Measurements from ENCODE around the gene ADISSP. TPM values are rescaled to one million over a fixed set of nuclear protein-coding genes. Genes with fewer than 3 reads are reported as not detected.

Gene ADISSP
- total and polyA plus RNA-seq, 9 of the 15 experiments (the other 6 are each of a cell fraction or from before 2014, with no cell fraction given): 1.4 to 70.6 (median 23.4) TPM

DNA sequence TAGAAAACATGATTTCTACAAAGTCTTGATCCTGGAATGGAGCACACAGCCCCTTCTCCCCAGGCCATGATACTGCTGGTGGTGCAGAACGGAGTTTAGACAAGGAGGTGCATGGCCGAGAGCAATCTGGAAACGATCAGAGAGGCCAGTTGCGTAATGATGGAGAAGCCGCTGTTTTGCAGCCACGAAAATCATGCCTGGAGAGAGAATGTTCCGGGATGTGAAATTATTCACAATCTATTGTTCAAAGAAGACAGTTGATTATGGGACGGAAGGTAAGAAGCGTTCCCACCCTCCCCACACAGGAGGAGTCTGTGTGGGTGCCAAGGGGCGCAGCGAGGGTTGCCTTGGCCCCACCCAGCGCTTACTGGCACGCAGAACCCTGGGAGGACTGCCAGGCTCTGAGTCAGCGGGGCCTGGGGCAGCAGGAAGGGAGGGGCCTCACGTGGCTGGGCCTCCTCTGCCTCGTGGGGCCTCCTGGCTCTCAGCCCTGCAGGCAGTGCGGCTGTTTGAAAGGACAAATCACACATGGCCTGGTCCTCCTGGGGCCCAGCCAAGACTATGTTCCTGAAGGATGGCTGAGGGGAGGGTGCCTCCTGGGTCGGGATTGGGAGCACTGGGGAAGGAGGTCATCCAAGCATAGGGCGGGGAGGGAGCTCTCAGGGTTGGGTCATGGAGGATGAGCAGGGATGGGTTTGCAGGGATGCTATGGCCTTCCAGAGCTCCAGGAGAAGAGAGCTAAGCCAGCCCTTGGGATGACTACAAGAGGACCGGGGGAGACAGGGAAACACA lies 44.1 kb upstream of the ADISSP start (continued):
- TF ChIP-seq, protein P1, sequence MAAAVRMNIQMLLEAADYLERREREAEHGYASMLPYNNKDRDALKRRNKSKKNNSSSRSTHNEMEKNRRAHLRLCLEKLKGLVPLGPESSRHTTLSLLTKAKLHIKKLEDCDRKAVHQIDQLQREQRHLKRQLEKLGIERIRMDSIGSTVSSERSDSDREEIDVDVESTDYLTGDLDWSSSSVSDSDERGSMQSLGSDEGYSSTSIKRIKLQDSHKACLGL (CRISPR knock-in tag; IDR thresholded peaks at IDR 0.05; ENCODE audit: borderline replicate concordance, poor library complexity, severe bottlenecking): no peak
- TF ChIP-seq LEF1 (IDR thresholded peaks at IDR 0.05): no peak
- TF ChIP-seq CBX1 (IDR thresholded peaks at IDR 0.05; ENCODE audit: low read depth): no peak
- TF ChIP-seq, protein P2, sequence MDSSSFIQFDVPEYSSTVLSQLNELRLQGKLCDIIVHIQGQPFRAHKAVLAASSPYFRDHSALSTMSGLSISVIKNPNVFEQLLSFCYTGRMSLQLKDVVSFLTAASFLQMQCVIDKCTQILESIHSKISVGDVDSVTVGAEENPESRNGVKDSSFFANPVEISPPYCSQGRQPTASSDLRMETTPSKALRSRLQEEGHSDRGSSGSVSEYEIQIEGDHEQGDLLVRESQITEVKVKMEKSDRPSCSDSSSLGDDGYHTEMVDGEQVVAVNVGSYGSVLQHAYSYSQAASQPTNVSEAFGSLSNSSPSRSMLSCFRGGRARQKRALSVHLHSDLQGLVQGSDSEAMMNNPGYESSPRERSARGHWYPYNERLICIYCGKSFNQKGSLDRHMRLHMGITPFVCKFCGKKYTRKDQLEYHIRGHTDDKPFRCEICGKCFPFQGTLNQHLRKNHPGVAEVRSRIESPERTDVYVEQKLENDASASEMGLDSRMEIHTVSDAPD (CRISPR knock-in tag; IDR thresholded peaks at IDR 0.05): no peak
- TF ChIP-seq, protein P3, sequence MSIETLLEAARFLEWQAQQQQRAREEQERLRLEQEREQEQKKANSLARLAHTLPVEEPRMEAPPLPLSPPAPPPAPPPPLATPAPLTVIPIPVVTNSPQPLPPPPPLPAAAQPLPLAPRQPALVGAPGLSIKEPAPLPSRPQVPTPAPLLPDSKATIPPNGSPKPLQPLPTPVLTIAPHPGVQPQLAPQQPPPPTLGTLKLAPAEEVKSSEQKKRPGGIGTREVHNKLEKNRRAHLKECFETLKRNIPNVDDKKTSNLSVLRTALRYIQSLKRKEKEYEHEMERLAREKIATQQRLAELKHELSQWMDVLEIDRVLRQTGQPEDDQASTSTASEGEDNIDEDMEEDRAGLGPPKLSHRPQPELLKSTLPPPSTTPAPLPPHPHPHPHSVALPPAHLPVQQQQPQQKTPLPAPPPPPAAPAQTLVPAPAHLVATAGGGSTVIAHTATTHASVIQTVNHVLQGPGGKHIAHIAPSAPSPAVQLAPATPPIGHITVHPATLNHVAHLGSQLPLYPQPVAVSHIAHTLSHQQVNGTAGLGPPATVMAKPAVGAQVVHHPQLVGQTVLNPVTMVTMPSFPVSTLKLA (conservative IDR thresholded peaks at IDR 0.05): peak; percentile 40 to 59; a peak in 1 of 4 replicates
- TF ChIP-seq CREB1 (IDR thresholded peaks at IDR 0.05): no peak
- TF ChIP-seq CREB1 (CRISPR knock-in tag; IDR thresholded peaks at IDR 0.05): 0 out of 2 replicates have a peak, but pooled peaks have one; percentile 18
- TF ChIP-seq NFXL1 (CRISPR knock-in tag; IDR thresholded peaks at IDR 0.05): no peak
- no peak for TF ChIP-seq NCOA2 (IDR thresholded peaks at IDR 0.05; ENCODE audit: partially characterized antibody in 2 of 2)
- no peak for TF ChIP-seq SMARCE1 (IDR thresholded peaks at IDR 0.05)
- TF ChIP-seq ZBTB7A (IDR thresholded peaks at IDR 0.05; ENCODE audit: borderline replicate concordance, control insufficient read depth, low read depth, low read length): no peak
- no peak for TF ChIP-seq FOXJ2 (tag; IDR thresholded peaks at IDR 0.05)
- TF ChIP-seq, protein P4, sequence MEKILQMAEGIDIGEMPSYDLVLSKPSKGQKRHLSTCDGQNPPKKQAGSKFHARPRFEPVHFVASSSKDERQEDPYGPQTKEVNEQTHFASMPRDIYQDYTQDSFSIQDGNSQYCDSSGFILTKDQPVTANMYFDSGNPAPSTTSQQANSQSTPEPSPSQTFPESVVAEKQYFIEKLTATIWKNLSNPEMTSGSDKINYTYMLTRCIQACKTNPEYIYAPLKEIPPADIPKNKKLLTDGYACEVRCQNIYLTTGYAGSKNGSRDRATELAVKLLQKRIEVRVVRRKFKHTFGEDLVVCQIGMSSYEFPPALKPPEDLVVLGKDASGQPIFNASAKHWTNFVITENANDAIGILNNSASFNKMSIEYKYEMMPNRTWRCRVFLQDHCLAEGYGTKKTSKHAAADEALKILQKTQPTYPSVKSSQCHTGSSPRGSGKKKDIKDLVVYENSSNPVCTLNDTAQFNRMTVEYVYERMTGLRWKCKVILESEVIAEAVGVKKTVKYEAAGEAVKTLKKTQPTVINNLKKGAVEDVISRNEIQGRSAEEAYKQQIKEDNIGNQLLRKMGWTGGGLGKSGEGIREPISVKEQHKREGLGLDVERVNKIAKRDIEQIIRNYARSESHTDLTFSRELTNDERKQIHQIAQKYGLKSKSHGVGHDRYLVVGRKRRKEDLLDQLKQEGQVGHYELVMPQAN (IDR thresholded peaks at IDR 0.05; ENCODE audit: borderline replicate concordance): no peak
- TF ChIP-seq HDAC8 (tag; IDR thresholded peaks at IDR 0.05): no peak
- TF ChIP-seq TCF7L2 (IDR thresholded peaks at IDR 0.05; ENCODE audit: low read depth, low read length): no peak
- TF ChIP-seq, protein P5, sequence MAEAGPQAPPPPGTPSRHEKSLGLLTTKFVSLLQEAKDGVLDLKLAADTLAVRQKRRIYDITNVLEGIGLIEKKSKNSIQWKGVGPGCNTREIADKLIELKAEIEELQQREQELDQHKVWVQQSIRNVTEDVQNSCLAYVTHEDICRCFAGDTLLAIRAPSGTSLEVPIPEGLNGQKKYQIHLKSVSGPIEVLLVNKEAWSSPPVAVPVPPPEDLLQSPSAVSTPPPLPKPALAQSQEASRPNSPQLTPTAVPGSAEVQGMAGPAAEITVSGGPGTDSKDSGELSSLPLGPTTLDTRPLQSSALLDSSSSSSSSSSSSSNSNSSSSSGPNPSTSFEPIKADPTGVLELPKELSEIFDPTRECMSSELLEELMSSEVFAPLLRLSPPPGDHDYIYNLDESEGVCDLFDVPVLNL (CRISPR knock-in tag; IDR thresholded peaks at IDR 0.05; ENCODE audit: low read depth): 0 out of 2 replicates have a peak, but pooled peaks have one; percentile 33
- no peak for TF ChIP-seq HCFC1 (IDR thresholded peaks at IDR 0.05; ENCODE audit: low read depth, low read length)
- TF ChIP-seq HDGF (IDR thresholded peaks at IDR 0.05): no peak
- no peak for TF ChIP-seq ZNF707 (CRISPR knock-in tag; conservative IDR thresholded peaks at IDR 0.05)
- TF ChIP-seq SRSF9 (IDR thresholded peaks at IDR 0.05; ENCODE audit: borderline replicate concordance, low read depth, low read length): no peak
- no peak for TF ChIP-seq TSC22D4 (tag; IDR thresholded peaks at IDR 0.05)
- TF ChIP-seq RBM15 (IDR thresholded peaks at IDR 0.05; ENCODE audit: insufficient read depth, low read length): no peak
- no peak for TF ChIP-seq TARDBP (IDR thresholded peaks at IDR 0.05)

Data from K562 (cell line).